ENCODE results near the gene APOD.

DNA sequence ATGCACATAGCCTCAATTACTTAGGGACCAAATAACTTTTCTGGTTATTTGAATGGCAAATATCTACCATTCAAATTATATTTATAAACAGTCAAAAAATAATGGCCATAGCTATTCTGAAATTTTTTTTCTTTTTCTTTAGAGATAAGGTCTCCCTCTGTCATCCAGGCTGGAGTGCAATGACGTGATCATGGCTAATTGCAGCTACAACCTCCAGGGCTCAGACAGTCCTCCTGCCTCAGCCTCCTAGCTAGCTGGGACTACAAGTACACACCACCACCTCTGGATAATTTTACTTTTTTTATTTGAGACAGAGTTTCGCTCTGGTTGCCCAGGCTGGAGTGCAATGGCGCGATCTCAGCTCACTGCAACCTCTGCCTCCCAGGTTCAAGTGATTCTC lies 57.2 kb downstream of the APOD start:
- TF ChIP-seq, protein P1, sequence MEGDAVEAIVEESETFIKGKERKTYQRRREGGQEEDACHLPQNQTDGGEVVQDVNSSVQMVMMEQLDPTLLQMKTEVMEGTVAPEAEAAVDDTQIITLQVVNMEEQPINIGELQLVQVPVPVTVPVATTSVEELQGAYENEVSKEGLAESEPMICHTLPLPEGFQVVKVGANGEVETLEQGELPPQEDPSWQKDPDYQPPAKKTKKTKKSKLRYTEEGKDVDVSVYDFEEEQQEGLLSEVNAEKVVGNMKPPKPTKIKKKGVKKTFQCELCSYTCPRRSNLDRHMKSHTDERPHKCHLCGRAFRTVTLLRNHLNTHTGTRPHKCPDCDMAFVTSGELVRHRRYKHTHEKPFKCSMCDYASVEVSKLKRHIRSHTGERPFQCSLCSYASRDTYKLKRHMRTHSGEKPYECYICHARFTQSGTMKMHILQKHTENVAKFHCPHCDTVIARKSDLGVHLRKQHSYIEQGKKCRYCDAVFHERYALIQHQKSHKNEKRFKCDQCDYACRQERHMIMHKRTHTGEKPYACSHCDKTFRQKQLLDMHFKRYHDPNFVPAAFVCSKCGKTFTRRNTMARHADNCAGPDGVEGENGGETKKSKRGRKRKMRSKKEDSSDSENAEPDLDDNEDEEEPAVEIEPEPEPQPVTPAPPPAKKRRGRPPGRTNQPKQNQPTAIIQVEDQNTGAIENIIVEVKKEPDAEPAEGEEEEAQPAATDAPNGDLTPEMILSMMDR (IDR thresholded peaks at IDR 0.05), result no peak
- TF ChIP-seq POLR2A (IDR thresholded peaks at IDR 0.05) (no peak), EP300 (IDR thresholded peaks at IDR 0.05) (no peak)

Measured in tibial nerve (tissue), 4 donors.